GM10266 (cell line): ENCODE data around the gene HCN4.
A peak's percentile ranks its signal among the peaks of the same experiment; 100 is the strongest.

ENCODE experiments used
- DNase-seq: peaks from one replicate; pipeline ENCODE4 v3.0.0; 2012; ENCODE audit errors: extremely low spot score
- CTCF ChIP-seq: IDR thresholded peaks from 2 replicates; pipeline ENCODE4 v1.5.1; 2012; ENCODE audit warnings: mild to moderate bottlenecking, low read depth; ENCODE audit not compliant: control insufficient read depth, insufficient read depth; ENCODE audit errors: missing control alignments

Gene HCN4

GRCh38 chr15:73275862-73276261 is 92.9 kb downstream of the HCN4 start:
- TF ChIP-seq CTCF: no peak
- DNase-seq: no peak

DNA sequence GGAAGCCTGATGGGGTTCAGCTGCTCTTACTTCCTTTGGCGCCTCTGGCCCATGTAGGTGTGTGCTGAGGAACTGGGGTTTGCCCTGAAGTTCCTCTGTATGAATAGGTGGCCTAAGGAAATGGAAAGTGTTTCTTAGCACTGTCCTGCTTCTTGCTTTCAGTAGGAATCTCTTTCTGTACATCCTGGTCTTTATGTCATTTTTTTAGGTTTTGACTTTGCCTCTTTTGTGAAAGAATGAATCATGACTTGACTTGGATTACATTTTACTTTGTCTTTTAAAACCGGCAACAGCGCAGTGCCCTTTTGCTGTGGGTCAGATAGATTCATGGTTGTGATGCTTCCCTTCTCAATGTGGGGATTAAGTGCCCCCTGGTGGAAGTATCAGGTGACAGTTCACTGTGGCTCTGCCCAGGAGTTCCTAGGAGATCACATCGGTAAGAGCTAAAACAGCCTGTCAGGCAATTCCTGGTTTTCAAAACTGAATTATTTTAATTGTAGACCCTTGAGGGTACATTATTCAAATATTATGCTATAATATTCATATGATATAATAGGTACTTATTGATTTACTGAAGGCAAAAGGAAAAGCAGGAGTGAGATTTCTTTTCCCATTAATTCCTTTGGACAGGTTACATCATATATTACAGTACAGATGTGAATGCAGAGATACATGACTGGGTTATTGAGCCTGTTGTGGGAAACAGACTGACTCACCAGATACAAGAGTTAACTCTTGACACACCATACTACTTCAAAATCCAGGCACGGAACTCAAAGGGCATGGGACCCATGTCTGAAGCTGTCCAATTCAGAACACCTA is 95.4 kb downstream of the HCN4 start:
- peak; percentile 51 for DNase-seq

DNA sequence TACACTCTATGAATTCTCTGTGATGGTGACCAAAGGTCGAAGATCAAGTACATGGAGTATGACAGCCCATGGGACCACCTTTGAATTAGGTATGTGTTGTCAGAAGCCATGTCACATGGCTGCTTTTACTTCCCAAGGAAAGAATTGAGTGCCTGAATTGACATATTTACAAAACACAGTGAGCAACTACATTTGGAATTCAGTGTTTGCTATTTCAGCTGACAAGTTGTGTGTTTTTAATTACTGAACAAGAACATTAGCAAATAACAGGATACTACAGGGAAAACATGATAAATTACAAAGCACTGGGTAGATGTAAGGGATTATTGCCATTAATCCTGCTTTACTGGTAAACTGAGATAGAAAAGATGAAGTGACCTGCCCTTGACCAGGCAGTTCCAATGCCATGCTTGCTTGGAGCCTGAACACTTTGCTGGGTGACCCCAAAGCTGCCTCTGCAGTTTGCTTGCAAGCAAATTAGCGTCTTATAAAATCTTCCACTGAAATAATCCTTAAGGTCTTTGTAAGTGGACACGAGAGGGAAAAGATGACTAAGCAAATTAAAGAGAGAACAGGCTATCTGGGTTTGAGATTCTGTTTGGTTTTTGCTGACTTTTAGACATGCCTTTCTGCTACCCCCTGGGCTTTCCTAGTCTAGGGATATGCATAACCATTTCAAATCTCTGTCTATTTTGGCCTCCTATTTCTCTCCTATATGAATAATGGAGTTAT is 98.2 kb downstream of the HCN4 start:
- DNase-seq: no peak
- no peak for TF ChIP-seq CTCF

More for the DNA sequence above, 95.4 kb downstream of the HCN4 start:
- peak; percentile 73 for TF ChIP-seq CTCF
